K562 (cell line): ENCODE results near the gene VNN1. TPM values are rescaled to one million over a fixed set of nuclear protein-coding genes. Genes with fewer than 3 reads are reported as not detected.

Source experiments
- ATAC-seq: fragments of 200-7000 bp; cut with Tn5 transposase; 3 replicates; pipeline ENCODE4 v1.9.1; 2020; ENCODE audit warnings: moderate library complexity
- BruUV-seq: library from RNA; stranded (reverse); fragments of 400-500 nt; replicated peaks from 2 replicates; lab custom pipeline; 2021; lab: Mats Ljungman, UMichigan
- CTCF ChIA-PET: fragments of 300-600 bp; formaldehyde crosslinking; extraction: SDS; loops from one replicate; lab custom pipeline; 2021; ENCODE audit warnings: low intra/inter-chr PET ratio; lab: Yijun Ruan, JAX
- POLR2A ChIA-PET: fragments of 300-600, 350-650 bp; sonication (Branson Sonifier 250); formaldehyde crosslinking; extraction: SDS; loops from one replicate; lab custom pipeline; 2021; ENCODE audit warnings: antibody characterized with exemption, inconsistent platforms; lab: Yijun Ruan, JAX
- DNase-seq, 4 experiments: peaks; one replicate each; pipeline versions ENCODE4 v3.0.0 to v3.0.0-alpha.2; 2011 to 2018; ENCODE audit warnings: low spot score in 3 of 4, mixed read lengths in 3 of 4; ENCODE audit errors: extremely low read depth in 1 of 4
- FAIRE-seq: peaks from 2 replicates; lab custom pipeline; 2011; peaks lifted over from hg19 to GRCh38; lab: Jason Lieb, UNC
- H2AFZ ChIP-seq: 2 replicates; pipeline ENCODE4 v1.6.0; 2011; ENCODE audit warnings: low read depth, low read length, control low read depth, inconsistent platforms
- H3K27ac ChIP-seq: fragments of 200-600 bp; 3 replicates; pipeline ENCODE4 v1.8.0; 2011; ENCODE audit warnings: low read depth, mild to moderate bottlenecking, control low read depth, inconsistent platforms, low read length, moderate library complexity, mixed read lengths; ENCODE audit errors: extremely low read depth
- H3K27me3 ChIP-seq, 2 experiments: fragments of 300-600 bp in 1 of 2; 2 replicates in 1 of 2; 3 replicates in 1 of 2; pipeline versions ENCODE4 v1.6.0 to v1.8.0; 2011; ENCODE audit warnings: inconsistent platforms in 2 of 2, low read length in 2 of 2, mild to moderate bottlenecking in 1 of 2, mixed read lengths in 1 of 2, moderate library complexity in 1 of 2; ENCODE audit not compliant: control insufficient read depth in 2 of 2, insufficient read depth in 2 of 2
- H3K36me3 ChIP-seq: fragments of 300-600 bp; 3 replicates; pipeline ENCODE4 v1.8.0; 2011; ENCODE audit warnings: mild to moderate bottlenecking, low read length, inconsistent platforms; ENCODE audit not compliant: control insufficient read depth, insufficient read depth
- H3K4me1 ChIP-seq, 2 experiments: fragments of 200-600 bp in 1 of 2; replicated peaks in 1 of 2; 2 replicates in 1 of 2; 3 replicates in 1 of 2; pipeline versions ENCODE4 v1.5.1 to v1.8.0; 2011; ENCODE audit warnings: inconsistent platforms in 2 of 2, low read length in 2 of 2, mild to moderate bottlenecking in 1 of 2, mixed read lengths in 1 of 2, moderate library complexity in 1 of 2; ENCODE audit not compliant: control insufficient read depth in 2 of 2, insufficient read depth in 2 of 2
- H3K4me2 ChIP-seq: 2 replicates; pipeline ENCODE4 v1.6.1; 2011; ENCODE audit warnings: low read length, control low read depth, inconsistent platforms, mixed read lengths; ENCODE audit not compliant: insufficient read depth
- H3K4me3 ChIP-seq: fragments of 200-600 bp; sonication (generic), shearing (Covaris generic); 2 replicates; pipeline ENCODE4 v1.5.1; 2016; ENCODE audit warnings: control low read depth, inconsistent platforms
- H3K79me2 ChIP-seq: fragments of 200-600 bp; 3 replicates; pipeline ENCODE4 v1.8.0; 2011; ENCODE audit warnings: low read length, inconsistent platforms; ENCODE audit not compliant: control insufficient read depth, insufficient read depth
- H3K9ac ChIP-seq, 2 experiments: 2 replicates each; pipeline versions ENCODE4 v1.6.0 to v1.6.1; 2011; ENCODE audit warnings: low read depth in 2 of 2, low read length in 2 of 2, control low read depth in 1 of 2, inconsistent platforms in 1 of 2, mild to moderate bottlenecking in 1 of 2, mixed read lengths in 1 of 2; ENCODE audit not compliant: insufficient read depth in 1 of 2
- H3K9me1 ChIP-seq: one replicate; pipeline ENCODE4 v1.6.0; 2011; ENCODE audit warnings: inconsistent platforms, mild to moderate bottlenecking, low read length, moderate library complexity; ENCODE audit not compliant: control insufficient read depth, insufficient read depth
- H3K9me3 ChIP-seq: replicated peaks from 2 replicates; pipeline ENCODE4 v1.5.1; 2011; ENCODE audit warnings: low read depth, low read length, inconsistent platforms; ENCODE audit not compliant: control insufficient read depth, insufficient read depth
- H4K20me1 ChIP-seq: replicated peaks from 2 replicates; pipeline ENCODE4 v1.6.1; 2011; ENCODE audit warnings: low read length, inconsistent platforms, mixed read lengths; ENCODE audit not compliant: control insufficient read depth, insufficient read depth
- CEBPB ChIP-seq: fragments of 450-650 bp; IDR thresholded peaks from 2 replicates; pipeline ENCODE4 v1.6.1; 2016; ENCODE audit warnings: missing genetic modification characterization, missing compliant biosample characterization
- CEBPG ChIP-seq, 3 experiments: fragments of 200-800 bp in 1 of 3; sonication (Bioruptor generic) in 1 of 3; sonication (generic) in 1 of 3; formaldehyde crosslinking in 1 of 3; IDR thresholded peaks in 2 of 3; conservative IDR thresholded peaks in 1 of 3; 2 replicates each; pipeline versions ENCODE4 v1.6.1 to v1.8.0; 2016 to 2022; ENCODE audit warnings: missing compliant biosample characterization in 2 of 3, missing genetic modification characterization in 2 of 3, mild to moderate bottlenecking in 1 of 3, missing genetic modification reagents in 1 of 3
- CTCF ChIP-seq, 3 experiments: IDR thresholded peaks in 2 of 3; conservative IDR thresholded peaks in 1 of 3; 2 replicates each; pipeline ENCODE4 v1.5.1; 2011 to 2012; ENCODE audit warnings: low read length in 3 of 3, mild to moderate bottlenecking in 3 of 3, control low read depth in 2 of 3, improper control_type of control experiment in 1 of 3, inconsistent platforms in 1 of 3, low read depth in 1 of 3, mixed read lengths in 1 of 3, moderate library complexity in 1 of 3; ENCODE audit not compliant: insufficient read depth in 2 of 3
- ID3 ChIP-seq, 2 experiments: fragments of 250-450 bp in 1 of 2; fragments of 450-650 bp in 1 of 2; sonication (Bioruptor Pico) in 1 of 2; IDR thresholded peaks; 2 replicates each; pipeline versions ENCODE4 v1.6.1 to v1.8.0; 2016 to 2021; ENCODE audit warnings: mild to moderate bottlenecking in 2 of 2, moderate library complexity in 2 of 2, missing compliant biosample characterization in 1 of 2, missing genetic modification characterization in 1 of 2
- PYGO2 ChIP-seq: fragments of 450-650 bp; IDR thresholded peaks from 2 replicates; pipeline ENCODE4 v1.6.1; 2016; ENCODE audit warnings: mild to moderate bottlenecking, missing genetic modification characterization, moderate library complexity, missing compliant biosample characterization
- RAD21 ChIP-seq, 2 experiments: fragments of 250-450 bp in 1 of 2; fragments of 450-650 bp in 1 of 2; sonication (Bioruptor Pico) in 1 of 2; formaldehyde crosslinking in 1 of 2; IDR thresholded peaks in 1 of 2; conservative IDR thresholded peaks in 1 of 2; 2 replicates each; pipeline versions ENCODE4 v1.4.0 to v1.8.0; 2020 to 2022; ENCODE audit warnings: mild to moderate bottlenecking in 2 of 2, moderate library complexity in 1 of 2
- WGBS: fragments of 100-300 bp; shearing (Covaris generic); methylation state at CpG from one replicate; pipeline ENCODE4 v1.1.6; 2016; ENCODE audit warnings: low coverage, mixed read lengths; ENCODE audit not compliant: insufficient coverage; ENCODE audit errors: missing lambda C conversion rate; 5-methylcytosine and 5-hydroxymethylcytosine counted together
- in situ Hi-C: fragments of 300-500 bp; cut with MboI; formaldehyde crosslinking; loops from 4 replicates; pipeline ENCODE4 v1.15.0; 2018; ENCODE audit warnings: inconsistent platforms, mixed read lengths
- intact Hi-C: fragments of 100-400 bp; cut with micrococcal nuclease; formaldehyde crosslinking; loops from 2 replicates; pipeline ENCODE4 v1.14.2; 2022
- polyA plus RNA-seq, 8 experiments: library from polyadenylated mRNA; depleted of rRNA in 4 of 8; stranded (reverse) in 5 of 8; unstranded in 3 of 8; fragments of >200 nt; fragmentation: Nextera tagmentation in 2 of 8; fragmentation: Illumina TruSeq in 1 of 8; extraction: Ambion mirVana in 2 of 8; extraction: Trizol in 1 of 8; gene quantifications; 2 replicates each; pipeline versions ENCODE4 v1.2.1 to v1.2.3, GENCODE V29; 2011 to 2014; ENCODE audit warnings: inconsistent platforms in 1 of 8, missing spikeins in 1 of 8
- total RNA-seq, 7 experiments: library from RNA; depleted of rRNA in 6 of 7; stranded (reverse); fragments of >200 nt in 6 of 7; fragmentation: Illumina TruSeq in 2 of 7; extraction: Trizol in 2 of 7; gene quantifications; 2 replicates each; pipeline versions ENCODE4 v1.2.1 to v1.2.3, GENCODE V29; 2011 to 2021; ENCODE audit warnings: low replicate concordance in 1 of 7

The VNN1 gene
- total and polyA plus RNA-seq, 9 of the 15 experiments (the other 6 are each of a cell fraction or from before 2014, with no cell fraction given), result not detected

GRCh38 chr6:132734694-132735236, 20.9 kb upstream of the VNN1 start:
- WGBS, result 0% methylated on average over 3 of the region's 3 CpGs
- ATAC-seq (peak; percentile 76; the same call in 2 of the 3 replicates), FAIRE-seq (no peak), DNase-seq (peak in 1 of 4 experiments; percentile 13)
- TF ChIP-seq RAD21 (CRISPR knock-in tag; conservative IDR thresholded peaks at IDR 0.05 in 1 of 2, IDR thresholded peaks at IDR 0.05 in 1 of 2), result peak in 1 of 2 experiments; percentile 15; a peak in 1 of 4 replicates
- no peak for TF ChIP-seq PYGO2 (tag)
- TF ChIP-seq CTCF (IDR thresholded peaks at IDR 0.05 in 2 of 3, conservative IDR thresholded peaks at IDR 0.05 in 1 of 3; ENCODE audit: insufficient read depth in 2 of 3, low read depth in 1 of 3, low read length in 3 of 3), result peak; percentile 11 to 49 (median 24); a peak in 2 of 6 replicates
- TF ChIP-seq CEBPG (CRISPR knock-in tag; IDR thresholded peaks at IDR 0.05), result no peak
- 0 out of 4 replicates have a peak, but pooled peaks of 1 of the 2 experiments have one; percentile 23 for TF ChIP-seq CEBPG (tag; conservative IDR thresholded peaks at IDR 0.05 in 1 of 2, IDR thresholded peaks at IDR 0.05 in 1 of 2)
- TF ChIP-seq CEBPB, result peak; percentile 52; the same call in 1 of the 2 replicates
- no peak for TF ChIP-seq ID3 (CRISPR knock-in tag; IDR thresholded peaks at IDR 0.05)
- TF ChIP-seq ID3 (tag; IDR thresholded peaks at IDR 0.05), result no peak
- ChIA-PET CTCF (interaction anchor here (0.6 kb wide), 1 partner anchor 252 kb away, joined by 3 read pairs; no protein-coding TSS in a partner anchor), POLR2A (no interaction called here)
- H3K27ac ChIP-seq, result no peak overlapping the region
- H3K4me2 ChIP-seq, result no peak overlapping the region
- intact Hi-C loops, result no loop called here
- H3K36me3 ChIP-seq, result no peaks in the 10 kb centered on the region
- no peaks in the 10 kb centered on the region for H3K79me2 ChIP-seq
- H3K27me3 ChIP-seq, result no peaks in the 10 kb centered on the region
- H4K20me1 ChIP-seq, result no peaks in the 10 kb centered on the region
- no TSS peak for BruUV-seq
- H3K4me1 ChIP-seq, result no peaks in the 10 kb centered on the region
- no peak overlapping the region for H3K9ac ChIP-seq
- no peak overlapping the region for H3K4me3 ChIP-seq
- H3K9me3 ChIP-seq, result no peaks in the 10 kb centered on the region
- H3K9me1 ChIP-seq, result no peaks in the 10 kb centered on the region
- no peak overlapping the region for H2AFZ ChIP-seq
- in situ Hi-C loops, result no loop called here
